Middle frontal gyrus (tissue), 1 donor: ENCODE measurements around the gene ARHGAP23.

ENCODE experiments used
- DNase-seq: peaks from one replicate; pipeline ENCODE4 v3.0.0-alpha.2; 2015; ENCODE audit warnings: low spot score; ENCODE audit errors: extremely low spot score

Gene ARHGAP23

GRCh38 chr17:38428112-38428642 lies at the start of gene ARHGAP23:
Gene ARHGAP23 (plus strand): TSS chr17:38428464. CDS start chr17:38428486, 22 bp downstream.
- DNase-seq = peak; percentile 37

- DNase-seq = no peak
Measured at GRCh38 chr17:38379448-38379847, 48.8 kb upstream of the ARHGAP23 start.

- DNase-seq = no peak
Measured at GRCh38 chr17:38395090-38395489, 33.2 kb upstream of the ARHGAP23 start.

- DNase-seq = no peak
Measured at GRCh38 chr17:38397227-38397626, 31.0 kb upstream of the ARHGAP23 start.

GRCh38 chr17:38400286-38400685 lies 28.0 kb upstream of the ARHGAP23 start:
- DNase-seq = no peak

GRCh38 chr17:38401459-38401858 lies 26.8 kb upstream of the ARHGAP23 start:
- no peak for DNase-seq

GRCh38 chr17:38402897-38403296 lies 25.4 kb upstream of the ARHGAP23 start:
- DNase-seq = no peak

GRCh38 chr17:38403491-38403890 lies 24.8 kb upstream of the ARHGAP23 start:
- no peak for DNase-seq

- DNase-seq = no peak
Measured at GRCh38 chr17:38404174-38404943, 23.9 kb upstream of the ARHGAP23 start.

GRCh38 chr17:38405654-38406053 lies 22.6 kb upstream of the ARHGAP23 start:
- no peak for DNase-seq

- no peak for DNase-seq
Measured at GRCh38 chr17:38410201-38410600, 18.1 kb upstream of the ARHGAP23 start.

GRCh38 chr17:38415250-38416194 lies 12.7 kb upstream of the ARHGAP23 start:
- DNase-seq = no peak

- no peak for DNase-seq
Measured at GRCh38 chr17:38416840-38417209, 11.4 kb upstream of the ARHGAP23 start.

GRCh38 chr17:38417210-38417951 lies 10.9 kb upstream of the ARHGAP23 start:
- DNase-seq = no peak

GRCh38 chr17:38418062-38418692 lies 10.1 kb upstream of the ARHGAP23 start:
- DNase-seq = no peak

- no peak for DNase-seq
Measured at GRCh38 chr17:38418693-38419507, 9.4 kb upstream of the ARHGAP23 start.

- no peak for DNase-seq
Measured at GRCh38 chr17:38419508-38419981, 8.7 kb upstream of the ARHGAP23 start.

GRCh38 chr17:38420518-38420917 lies 7.7 kb upstream of the ARHGAP23 start:
- no peak for DNase-seq

- no peak for DNase-seq
Measured at GRCh38 chr17:38421171-38421841, 7.0 kb upstream of the ARHGAP23 start.
